Measurements from ENCODE around the gene UMODL1.

DNA sequence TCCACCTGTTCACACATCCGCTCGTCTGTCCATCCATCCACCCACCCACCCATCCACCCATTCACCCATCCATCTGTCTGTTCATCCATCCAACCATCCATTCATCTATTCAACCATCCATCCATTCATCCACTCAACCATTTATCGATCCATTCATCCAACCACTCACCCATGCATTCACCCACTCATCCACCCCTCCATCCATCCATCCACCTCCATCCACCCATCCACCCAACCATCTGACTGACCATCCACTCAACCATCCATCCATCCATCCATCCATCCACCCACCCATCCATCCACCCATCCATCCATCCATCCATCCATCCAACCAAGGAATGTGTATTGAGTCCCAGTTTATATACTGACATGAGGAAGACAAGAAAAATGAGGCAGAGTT, 73.1 kb downstream of the UMODL1 start:
- TF ChIP-seq PRDM1 (tag by site-specific recombination; IDR thresholded peaks at IDR 0.05) (no peak), ZSCAN16 (tag by site-specific recombination; IDR thresholded peaks at IDR 0.05) (no peak), GLIS1 (tag by site-specific recombination; IDR thresholded peaks at IDR 0.05) (no peak), ZNF600 (tag by site-specific recombination; IDR thresholded peaks at IDR 0.05) (no peak), ZNF121 (tag by site-specific recombination; IDR thresholded peaks at IDR 0.05) (no peak)

All from HEK293 (cell line).